Adrenal gland (tissue), 19 donors: ENCODE data around the gene ZNF324. TPM values are rescaled to one million over a fixed set of nuclear protein-coding genes. Genes with fewer than 3 reads are reported as not detected.

Experiments
- DNase-seq, 7 donors: peaks; one replicate each; pipeline ENCODE4 v3.0.0-alpha.2; 2019 to 2020
- H3K27ac ChIP-seq, 5 donors: fragments of 200-600 bp; sonication (generic) in 4 of 5; 1 replicate in 3 of 5; 2 replicates in 2 of 5; pipeline versions ENCODE4 v1.5.1 to v1.8.0; 2016 to 2020; ENCODE audit warnings: mild to moderate bottlenecking in 1 of 5
- H3K27me3 ChIP-seq: fragments of 200-600 bp; 2 replicates; pipeline ENCODE4 v1.8.0; 2021
- H3K36me3 ChIP-seq, 2 donors: fragments of 200-600 bp; replicated peaks in 1 of 2; 1 replicate in 1 of 2; 2 replicates in 1 of 2; pipeline versions ENCODE4 v1.5.1 to v1.8.0; 2018 to 2022
- H3K4me1 ChIP-seq, 2 donors: fragments of 200-600 bp; replicated peaks in 1 of 2; 1 replicate in 1 of 2; 2 replicates in 1 of 2; pipeline versions ENCODE4 v1.5.1 to v1.8.0; 2018 to 2021
- H3K4me3 ChIP-seq, 4 donors: fragments of 200-600 bp; sonication (generic) in 3 of 4; one replicate each; pipeline ENCODE4 v1.5.1; 2016 to 2018
- H3K9me3 ChIP-seq, 3 donors: fragments of 200-600 bp; sonication (generic) in 1 of 3; replicated peaks in 1 of 3; 1 replicate in 2 of 3; 2 replicates in 1 of 3; pipeline versions ENCODE4 v1.5.1 to v1.8.0; 2016 to 2021
- POLR2A ChIP-seq, 2 donors: fragments of 450-650 bp; IDR thresholded peaks; one replicate each; pipeline ENCODE4 v1.6.1; 2017; ENCODE audit warnings: antibody characterized with exemption in 2 of 2, mild to moderate bottlenecking in 2 of 2, moderate library complexity in 1 of 2
- WGBS, 4 donors: extraction: QIAGEN DNeasy Blood & Tissue Kit in 2 of 4; methylation state at CpG; one replicate each; pipeline versions ENCODE4 v1.1.5 to v1.1.7; 2013 to 2017; 5-methylcytosine and 5-hydroxymethylcytosine counted together
- intact Hi-C, 2 donors: fragments of 100-400 bp; cut with DNase I; formaldehyde crosslinking; loops; one replicate each; pipeline versions ENCODE4 v1.14.1 to v1.15.0; 2022 to 2023
- long read RNA-seq, 10 donors: library from polyadenylated mRNA in 3 of 10; unstranded in 2 of 10; stranded (forward) in 1 of 10; transcript quantifications; one replicate each; pipeline ENCODE4 v2.0.0 and lab custom pipeline, GENCODE V29; 2021 to 2026
- polyA plus RNA-seq, 3 donors: library from polyadenylated mRNA; stranded (reverse); fragments of 200-250 nt in 2 of 3; fragments of 350-450 nt in 1 of 3; fragmentation: Illumina TruSeq in 1 of 3; extraction: RNeasy Lipid Tissue Mini Kit (QIAGEN cat#74804) in 1 of 3; gene quantifications; one replicate each; pipeline ENCODE4 v1.2.3, GENCODE V29; 2013 to 2014
- total RNA-seq, 9 donors: library from RNA; depleted of rRNA in 4 of 9; stranded (reverse); fragments of >200 nt in 4 of 9; fragments of 120-200 nt in 1 of 9; fragmentation: NEBNext Ultra II Directional in 1 of 9; extraction: Animal tissue kit (Norgen Biotek cat#: 25700) in 1 of 9; gene quantifications; one replicate each; pipeline versions ENCODE4 v1.1.0 to v1.2.4, GENCODE V29; 2013 to 2023
- TF ChIP-seq, protein P1 (sequence below), 6 experiments: fragments of 450-650 bp in 4 of 6; fragments of 200-600 bp in 2 of 6; sonication (generic) in 1 of 6; IDR thresholded peaks; 1 replicate in 5 of 6; 2 replicates in 1 of 6; pipeline versions ENCODE4 v1.5.1 to v1.8.0; 2016 to 2021; ENCODE audit warnings: antibody characterized with exemption in 6 of 6, mild to moderate bottlenecking in 2 of 6, moderate library complexity in 1 of 6
- donor health status: healthy with polysubstance abuse.
- donor health status: Bipolar disorder and iron deficiency.
- donor health status: DM: yes; HTN: yes; CAD: no.
- donor health status: DM: no; HTN: no; CAD: no.
- donor health status: DM: no; HTN: no; CAD: no.
- donor health status: DM: yes; HTN: yes; CAD: no.

Gene ZNF324
- total RNA-seq (10 to 100 TPM in 6 of 9 donors, 1 to 10 TPM in 3; 7.5 to 58.3 (median 15.4) TPM), polyA plus RNA-seq (1 to 10 TPM; 2.1 to 7.2 (median 3.5) TPM)
- long read RNA-seq, donor 1, partial matches to known transcripts: 0 of 1 reads
- long read RNA-seq, donor 1, other reads (novel, unspliced or antisense): 0 of 1 reads
- long read RNA-seq, donor 2, partial matches to known transcripts: 0 of 2 reads
- long read RNA-seq, donor 2, other reads (novel, unspliced or antisense): 0 of 2 reads
- long read RNA-seq, donor 3, partial matches to known transcripts: 0 of 13 reads
- long read RNA-seq, donor 3, other reads (novel, unspliced or antisense): 12 of 13 reads
- long read RNA-seq, donor 4, partial matches to known transcripts: 0 of 5 reads
- long read RNA-seq, donor 4, other reads (novel, unspliced or antisense): 2 of 5 reads
- long read RNA-seq, donor 5, transcript ZNF324-201 (4 exons, 3,000 nt): major isoform, 31 of 40 reads
- long read RNA-seq, donor 5, partial matches to known transcripts: 6 of 40 reads
- long read RNA-seq, donor 5, other reads (novel, unspliced or antisense): 3 of 40 reads
- long read RNA-seq, donor 6, partial matches to known transcripts: 1 of 5 reads
- long read RNA-seq, donor 6, other reads (novel, unspliced or antisense): 1 of 5 reads
- long read RNA-seq, donor 7, partial matches to known transcripts: 0 of 1 reads
- long read RNA-seq, donor 7, other reads (novel, unspliced or antisense): 0 of 1 reads
- long read RNA-seq, donor 8, partial matches to known transcripts: 0 of 1 reads
- long read RNA-seq, donor 8, other reads (novel, unspliced or antisense): 0 of 1 reads
- long read RNA-seq, donor 9, partial matches to known transcripts: 0 of 1 reads
- long read RNA-seq, donor 9, other reads (novel, unspliced or antisense): 0 of 1 reads
- long read RNA-seq, donor 10, partial matches to known transcripts: 0 of 1 reads
- long read RNA-seq, donor 10, other reads (novel, unspliced or antisense): 0 of 1 reads

DNA sequence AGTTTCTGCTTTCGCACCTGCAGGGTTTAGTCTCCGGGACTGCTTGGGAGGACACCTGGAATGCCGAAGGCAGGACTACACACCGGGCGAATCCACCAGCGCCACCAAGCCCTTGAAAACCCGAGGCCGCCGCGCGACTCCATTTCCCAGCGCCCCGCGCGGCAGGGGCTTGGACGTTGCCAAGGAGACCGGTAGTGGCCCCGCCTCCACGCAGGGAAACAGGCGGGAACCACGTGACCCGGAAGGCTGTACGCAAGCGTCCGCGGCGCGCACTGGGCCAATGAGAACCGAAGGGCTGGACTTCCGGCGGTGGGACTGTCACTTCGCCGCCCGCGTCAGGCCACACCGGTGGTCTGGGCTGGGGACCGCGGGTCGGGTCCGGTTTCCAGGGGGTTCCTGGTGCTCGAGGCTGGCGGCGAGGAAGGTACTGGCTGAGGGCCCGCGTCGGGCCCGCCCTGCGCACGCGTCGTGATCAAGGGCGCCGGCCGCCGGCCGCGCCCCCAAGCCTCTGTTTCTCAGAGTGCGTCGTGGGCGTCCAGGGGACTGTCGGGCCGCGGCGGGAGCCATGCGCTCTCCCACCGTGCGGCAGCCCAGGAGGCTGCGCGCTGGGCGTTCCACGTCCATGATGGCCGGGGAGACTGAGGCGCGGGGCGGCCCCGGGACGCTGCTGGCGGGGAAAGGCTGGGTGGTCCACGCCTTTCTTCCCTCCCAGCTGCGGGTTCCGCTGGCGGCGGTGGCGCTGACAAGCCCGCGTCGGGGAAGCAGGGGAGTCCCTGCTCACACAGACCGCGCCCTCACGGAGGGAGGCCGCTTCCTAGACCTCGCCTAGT, at the start of gene ZNF324:
ZNF324 (plus strand) TSS at position 321 of the 830 bp plus-strand sequence. CDS start 2,106 bp downstream, outside the sequence.
- H3K9me3 ChIP-seq: no peaks in the 10 kb centered on the region
- DNase-seq: peak; percentile 97 to 99 (median 99)
- TF ChIP-seq, protein P1, sequence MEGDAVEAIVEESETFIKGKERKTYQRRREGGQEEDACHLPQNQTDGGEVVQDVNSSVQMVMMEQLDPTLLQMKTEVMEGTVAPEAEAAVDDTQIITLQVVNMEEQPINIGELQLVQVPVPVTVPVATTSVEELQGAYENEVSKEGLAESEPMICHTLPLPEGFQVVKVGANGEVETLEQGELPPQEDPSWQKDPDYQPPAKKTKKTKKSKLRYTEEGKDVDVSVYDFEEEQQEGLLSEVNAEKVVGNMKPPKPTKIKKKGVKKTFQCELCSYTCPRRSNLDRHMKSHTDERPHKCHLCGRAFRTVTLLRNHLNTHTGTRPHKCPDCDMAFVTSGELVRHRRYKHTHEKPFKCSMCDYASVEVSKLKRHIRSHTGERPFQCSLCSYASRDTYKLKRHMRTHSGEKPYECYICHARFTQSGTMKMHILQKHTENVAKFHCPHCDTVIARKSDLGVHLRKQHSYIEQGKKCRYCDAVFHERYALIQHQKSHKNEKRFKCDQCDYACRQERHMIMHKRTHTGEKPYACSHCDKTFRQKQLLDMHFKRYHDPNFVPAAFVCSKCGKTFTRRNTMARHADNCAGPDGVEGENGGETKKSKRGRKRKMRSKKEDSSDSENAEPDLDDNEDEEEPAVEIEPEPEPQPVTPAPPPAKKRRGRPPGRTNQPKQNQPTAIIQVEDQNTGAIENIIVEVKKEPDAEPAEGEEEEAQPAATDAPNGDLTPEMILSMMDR (IDR thresholded peaks at IDR 0.05): peak in 1 of 6 experiments; percentile 10
- peak; percentile 50 to 62 for TF ChIP-seq POLR2A (IDR thresholded peaks at IDR 0.05)
- intact Hi-C loops: no loop called here
- H3K27me3 ChIP-seq: no peaks in the 10 kb centered on the region
- peaks cover 0 to 24% of the 10 kb centered on the region in 2 donors for H3K36me3 ChIP-seq
- H3K27ac ChIP-seq: peak within 1 kb of the TSS in 4 of 5 donors; percentile 22 to 84 (median 72)
- peaks cover 0 to 10% of the 10 kb centered on the region in 2 donors for H3K4me1 ChIP-seq
- peak within 1 kb of the TSS; percentile 55 to 92 (median 78) for H3K4me3 ChIP-seq
- 0 to 2% (median 0%) methylated on average over 4 to 91 of the region's 92 CpGs for WGBS, 4 donors

DNA sequence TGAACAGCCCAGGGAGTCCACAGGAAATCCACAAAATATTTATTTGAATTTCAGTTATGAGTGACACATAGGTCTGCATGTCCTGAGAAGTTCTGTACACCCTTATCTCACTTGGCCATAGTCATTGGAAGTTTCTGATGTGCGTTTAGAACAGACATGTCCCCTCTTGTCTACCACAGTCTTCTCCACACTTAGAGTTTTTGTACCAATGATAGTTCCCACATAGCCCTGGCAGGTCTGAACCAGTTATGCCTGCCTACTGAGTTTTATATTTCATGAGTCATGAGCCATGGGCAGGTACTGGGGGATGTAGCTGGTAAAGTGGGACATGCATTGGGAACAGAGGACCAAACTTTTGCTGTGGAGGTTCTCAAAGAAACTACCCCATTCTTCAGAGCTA, 38.3 kb upstream of the ZNF324 start:
- DNase-seq: no peak
- no peaks in the 10 kb centered on the region for H3K36me3 ChIP-seq
- WGBS, 4 donors: 45 to 100% (median 64%) methylated on average over 1 of the region's 1 CpG
- intact Hi-C loops: no loop called here
- no peaks in the 10 kb centered on the region for H3K4me1 ChIP-seq
- TF ChIP-seq, protein P1 (IDR thresholded peaks at IDR 0.05): no peak
- TF ChIP-seq POLR2A (IDR thresholded peaks at IDR 0.05): no peak
- peaks cover 4 to 43% (median 10%) of the 10 kb centered on the region in 3 donors for H3K9me3 ChIP-seq
- H3K27ac ChIP-seq: no peak overlapping the region
- H3K4me3 ChIP-seq: no peak overlapping the region
- no peaks in the 10 kb centered on the region for H3K27me3 ChIP-seq

DNA sequence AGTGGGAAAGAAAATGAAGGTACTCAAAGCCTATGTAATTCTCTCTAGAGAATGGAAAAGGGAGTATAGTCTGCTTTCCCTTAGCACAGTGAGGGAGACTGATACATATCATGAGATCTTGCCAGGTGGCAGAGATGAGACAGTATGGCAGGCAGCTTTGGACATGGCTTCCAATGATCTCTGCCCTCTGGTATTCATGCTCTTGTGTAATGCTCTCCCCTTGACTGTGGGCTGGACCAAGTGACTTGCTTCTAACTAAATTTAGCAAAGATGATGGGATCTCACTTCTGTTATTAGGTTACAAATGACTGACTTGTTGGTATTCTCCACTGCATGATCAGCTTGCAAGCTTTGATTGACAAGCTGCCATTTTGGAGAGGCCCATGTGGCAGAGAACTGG, 37.1 kb upstream of the ZNF324 start:
- Histone ChIP-seq H3K9me3 (peaks cover 4 to 54% (median 18%) of the 10 kb centered on the region in 3 donors), H3K4me1 (no peaks in the 10 kb centered on the region), H3K27me3 (no peaks in the 10 kb centered on the region), H3K27ac (no peak overlapping the region), H3K36me3 (peaks cover 0 to 10% of the 10 kb centered on the region in 2 donors), H3K4me3 (no peak overlapping the region)
- intact Hi-C loops: no loop called here
- no peak for DNase-seq
- no peak for TF ChIP-seq POLR2A (IDR thresholded peaks at IDR 0.05)
- TF ChIP-seq, protein P1 (IDR thresholded peaks at IDR 0.05): no peak
